K562 (cell line): Measurements from ENCODE around the gene SPRYD3.

ENCODE experiments used
- CTCF ChIP-seq, 3 experiments: IDR thresholded peaks in 2 of 3; conservative IDR thresholded peaks in 1 of 3; 2 replicates each; pipeline ENCODE4 v1.5.1; 2011 to 2012; ENCODE audit warnings: low read length in 3 of 3, mild to moderate bottlenecking in 3 of 3, control low read depth in 2 of 3, improper control_type of control experiment in 1 of 3, inconsistent platforms in 1 of 3, low read depth in 1 of 3, mixed read lengths in 1 of 3, moderate library complexity in 1 of 3; ENCODE audit not compliant: insufficient read depth in 2 of 3
- SUPT5H ChIP-seq: fragments of 450-650 bp; IDR thresholded peaks from 2 replicates; pipeline ENCODE4 v1.6.1; 2016
- XRCC4 ChIP-seq: IDR thresholded peaks from one replicate; pipeline ENCODE4 v1.6.1; 2011; ENCODE audit not compliant: insufficient read depth, insufficient read length; ENCODE audit errors: extremely low read depth
- ZNF274 ChIP-seq: IDR thresholded peaks from 2 replicates; pipeline ENCODE4 v1.6.1; 2011; ENCODE audit warnings: low read depth, mild to moderate bottlenecking, low read length, moderate library complexity, borderline replicate concordance
- TF ChIP-seq, protein P1 (sequence below): fragments of 250-450 bp; sonication (Bioruptor Pico); IDR thresholded peaks from 2 replicates; pipeline ENCODE4 v1.4.0; 2020; ENCODE audit warnings: mild to moderate bottlenecking, moderate library complexity
- TF ChIP-seq, protein P2 (sequence below): sonication (generic); formaldehyde crosslinking; IDR thresholded peaks from 2 replicates; pipeline ENCODE4 v1.8.1; 2023; ENCODE audit warnings: mild to moderate bottlenecking, missing genetic modification reagents

GRCh38 chr12:53058674-53059433 is 20.3 kb downstream of the SPRYD3 start:
- TF ChIP-seq XRCC4 (no peak), CTCF (IDR thresholded peaks at IDR 0.05 in 2 of 3, conservative IDR thresholded peaks at IDR 0.05 in 1 of 3; ENCODE audit: insufficient read depth in 2 of 3, low read depth in 1 of 3, low read length in 3 of 3) (no peak), ZNF274 (no peak), SUPT5H (no peak)
- TF ChIP-seq, protein P1, sequence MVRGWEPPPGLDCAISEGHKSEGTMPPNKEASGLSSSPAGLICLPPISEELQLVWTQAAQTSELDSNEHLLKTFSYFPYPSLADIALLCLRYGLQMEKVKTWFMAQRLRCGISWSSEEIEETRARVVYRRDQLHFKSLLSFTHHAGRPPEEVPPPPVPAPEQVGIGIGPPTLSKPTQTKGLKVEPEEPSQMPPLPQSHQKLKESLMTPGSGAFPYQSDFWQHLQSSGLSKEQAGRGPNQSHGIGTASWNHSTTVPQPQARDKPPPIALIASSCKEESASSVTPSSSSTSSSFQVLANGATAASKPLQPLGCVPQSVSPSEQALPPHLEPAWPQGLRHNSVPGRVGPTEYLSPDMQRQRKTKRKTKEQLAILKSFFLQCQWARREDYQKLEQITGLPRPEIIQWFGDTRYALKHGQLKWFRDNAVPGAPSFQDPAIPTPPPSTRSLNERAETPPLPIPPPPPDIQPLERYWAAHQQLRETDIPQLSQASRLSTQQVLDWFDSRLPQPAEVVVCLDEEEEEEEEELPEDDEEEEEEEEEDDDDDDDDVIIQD (CRISPR knock-in tag), result no peak
- TF ChIP-seq, protein P2, sequence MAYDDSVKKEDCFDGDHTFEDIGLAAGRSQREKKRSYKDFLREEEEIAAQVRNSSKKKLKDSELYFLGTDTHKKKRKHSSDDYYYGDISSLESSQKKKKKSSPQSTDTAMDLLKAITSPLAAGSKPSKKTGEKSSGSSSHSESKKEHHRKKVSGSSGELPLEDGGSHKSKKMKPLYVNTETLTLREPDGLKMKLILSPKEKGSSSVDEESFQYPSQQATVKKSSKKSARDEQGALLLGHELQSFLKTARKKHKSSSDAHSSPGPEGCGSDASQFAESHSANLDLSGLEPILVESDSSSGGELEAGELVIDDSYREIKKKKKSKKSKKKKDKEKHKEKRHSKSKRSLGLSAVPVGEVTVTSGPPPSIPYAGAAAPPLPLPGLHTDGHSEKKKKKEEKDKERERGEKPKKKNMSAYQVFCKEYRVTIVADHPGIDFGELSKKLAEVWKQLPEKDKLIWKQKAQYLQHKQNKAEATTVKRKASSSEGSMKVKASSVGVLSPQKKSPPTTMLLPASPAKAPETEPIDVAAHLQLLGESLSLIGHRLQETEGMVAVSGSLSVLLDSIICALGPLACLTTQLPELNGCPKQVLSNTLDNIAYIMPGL (CRISPR knock-in tag), result no peak
